Right cardiac atrium (tissue), 5 donors: ENCODE results near the gene NCOR2. TPM values are rescaled to one million over a fixed set of nuclear protein-coding genes. Genes with fewer than 3 reads are reported as not detected.
A peak's percentile ranks its signal among the peaks of the same experiment; 100 is the strongest.

Experiments
- ATAC-seq, 2 donors: fragments of 200-7000 bp; cut with Tn5 transposase; one replicate each; pipeline versions ENCODE4 v1.8.0 to v1.9.1; 2020; ENCODE audit warnings: moderate library complexity in 2 of 2, mild to moderate bottlenecking in 1 of 2
- DNase-seq, 3 donors: peaks; one replicate each; pipeline ENCODE4 v3.0.0-alpha.2; 2020
- H3K27ac ChIP-seq: one replicate; pipeline ENCODE4 v1.5.1; 2013; ENCODE audit warnings: mild to moderate bottlenecking, low read length, control low read depth, moderate library complexity
- H3K27me3 ChIP-seq: one replicate; pipeline ENCODE4 v1.6.1; 2013; ENCODE audit not compliant: control insufficient read depth, insufficient read depth
- H3K4me1 ChIP-seq: one replicate; pipeline ENCODE4 v1.6.1; 2013; ENCODE audit warnings: low read length; ENCODE audit not compliant: control insufficient read depth, insufficient read depth
- H3K4me3 ChIP-seq: one replicate; pipeline ENCODE4 v1.5.1; 2013; ENCODE audit warnings: low read length, control low read depth
- H3K9me3 ChIP-seq: one replicate; pipeline ENCODE4 v1.6.1; 2013; ENCODE audit warnings: low read length; ENCODE audit not compliant: control insufficient read depth
- WGBS: extraction: QIAGEN DNeasy Blood & Tissue Kit; methylation state at CpG from one replicate; pipeline ENCODE4 v1.1.7; 2013; 5-methylcytosine and 5-hydroxymethylcytosine counted together
- intact Hi-C, 4 donors: fragments of 100-400 bp; cut with DNase I; formaldehyde crosslinking; loops; one replicate each; pipeline versions ENCODE4 v1.11.0 to v1.14.0; 2022 to 2023
- polyA plus RNA-seq: library from polyadenylated mRNA; stranded (reverse); fragments of 200-250 nt; gene quantifications from one replicate; pipeline ENCODE4 v1.2.3, GENCODE V29; 2013
- total RNA-seq, 4 donors: library from RNA; stranded (reverse); fragmentation: NEBNext Ultra II Directional; extraction: Animal tissue kit (Norgen Biotek cat#: 25700); gene quantifications; one replicate each; pipeline ENCODE4 v1.2.1, GENCODE V29; 2021
- donor health status: healthy with polysubstance abuse.
- donor health status: DM: no; HTN: yes; CAD: no.
- donor health status: DM: no; HTN: no; CAD: no.
- donor health status: DM: no; HTN: yes; CAD: no; lungs with severe emphysema.
- donor health status: DM: yes; HTN: yes; CAD: no.

Gene NCOR2
- total and polyA plus RNA-seq, 5 donors = 66.4 to 166 (median 140) TPM

GRCh38 chr12:124550123-124551089 is 17.0 kb downstream of the NCOR2 start:
- Histone ChIP-seq H3K4me3 (no peak overlapping the region), H3K4me1 (peaks cover 29% of the 10 kb centered on the region), H3K27me3 (no peaks in the 10 kb centered on the region), H3K9me3 (no peaks in the 10 kb centered on the region), H3K27ac (no peak overlapping the region)
- WGBS = 41% methylated on average over 11 of the region's 11 CpGs
- DNase-seq = peak in 2 of 3 donors; percentile 55 to 58
- intact Hi-C loops = loop anchor here in 1 of 4 donors (10.0 kb wide), 1 partner anchor 166 kb away; no protein-coding TSS in a partner anchor
- peak in 1 of 2 donors; percentile 44 for ATAC-seq

- Histone ChIP-seq H3K4me1 (peaks cover 22% of the 10 kb centered on the region), H3K9me3 (no peaks in the 10 kb centered on the region), H3K4me3 (no peak overlapping the region), H3K27me3 (no peaks in the 10 kb centered on the region), H3K27ac (no peak overlapping the region)
- peak in 1 of 2 donors; percentile 48 for ATAC-seq
- 61% methylated on average over 17 of the region's 17 CpGs for WGBS
- intact Hi-C loops = loop anchor here in 1 of 4 donors (10.0 kb wide), 1 partner anchor 165 kb away; no protein-coding TSS in a partner anchor
- peak in 1 of 3 donors; percentile 46 for DNase-seq
These were observed 17.8 kb downstream of the NCOR2 start for GRCh38 chr12:124549629-124550028.

- no peaks in the 10 kb centered on the region for H3K9me3 ChIP-seq
- peaks cover 19% of the 10 kb centered on the region for H3K4me1 ChIP-seq
- intact Hi-C loops = no loop called here
- 32% methylated on average over 24 of the region's 24 CpGs for WGBS
- no peaks in the 10 kb centered on the region for H3K27me3 ChIP-seq
- no peak overlapping the region for H3K4me3 ChIP-seq
- DNase-seq = peak; percentile 68 to 79 (median 77)
- ATAC-seq = peak; percentile 29 to 54
- no peak overlapping the region for H3K27ac ChIP-seq
These were observed 18.5 kb downstream of the NCOR2 start for GRCh38 chr12:124548854-124549378.

DNA sequence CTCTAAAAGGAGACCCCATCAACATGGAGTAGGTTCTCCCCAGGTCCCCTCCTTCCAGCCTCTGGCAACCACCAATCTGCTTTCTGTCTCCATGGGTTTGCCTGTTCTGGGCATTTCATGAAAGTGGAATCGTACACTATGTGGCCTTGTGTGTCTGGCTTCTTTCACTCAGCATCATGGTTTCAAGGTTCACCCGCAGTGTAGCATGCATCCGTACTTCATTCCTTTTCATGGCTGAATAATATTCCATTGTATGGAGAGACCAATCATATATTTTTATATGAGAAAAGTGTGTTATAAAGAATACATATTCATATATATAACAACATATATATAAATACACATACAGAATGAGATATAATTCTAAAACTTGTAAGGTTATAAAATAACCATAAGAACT is 19.8 kb downstream of the NCOR2 start:
- Histone ChIP-seq H3K27ac (no peak overlapping the region), H3K9me3 (no peaks in the 10 kb centered on the region), H3K4me3 (no peak overlapping the region), H3K27me3 (no peaks in the 10 kb centered on the region), H3K4me1 (peaks cover 28% of the 10 kb centered on the region)
- intact Hi-C loops = no loop called here
- WGBS = 98% methylated on average over 3 of the region's 3 CpGs
- DNase-seq = no peak
- no peak for ATAC-seq

DNA sequence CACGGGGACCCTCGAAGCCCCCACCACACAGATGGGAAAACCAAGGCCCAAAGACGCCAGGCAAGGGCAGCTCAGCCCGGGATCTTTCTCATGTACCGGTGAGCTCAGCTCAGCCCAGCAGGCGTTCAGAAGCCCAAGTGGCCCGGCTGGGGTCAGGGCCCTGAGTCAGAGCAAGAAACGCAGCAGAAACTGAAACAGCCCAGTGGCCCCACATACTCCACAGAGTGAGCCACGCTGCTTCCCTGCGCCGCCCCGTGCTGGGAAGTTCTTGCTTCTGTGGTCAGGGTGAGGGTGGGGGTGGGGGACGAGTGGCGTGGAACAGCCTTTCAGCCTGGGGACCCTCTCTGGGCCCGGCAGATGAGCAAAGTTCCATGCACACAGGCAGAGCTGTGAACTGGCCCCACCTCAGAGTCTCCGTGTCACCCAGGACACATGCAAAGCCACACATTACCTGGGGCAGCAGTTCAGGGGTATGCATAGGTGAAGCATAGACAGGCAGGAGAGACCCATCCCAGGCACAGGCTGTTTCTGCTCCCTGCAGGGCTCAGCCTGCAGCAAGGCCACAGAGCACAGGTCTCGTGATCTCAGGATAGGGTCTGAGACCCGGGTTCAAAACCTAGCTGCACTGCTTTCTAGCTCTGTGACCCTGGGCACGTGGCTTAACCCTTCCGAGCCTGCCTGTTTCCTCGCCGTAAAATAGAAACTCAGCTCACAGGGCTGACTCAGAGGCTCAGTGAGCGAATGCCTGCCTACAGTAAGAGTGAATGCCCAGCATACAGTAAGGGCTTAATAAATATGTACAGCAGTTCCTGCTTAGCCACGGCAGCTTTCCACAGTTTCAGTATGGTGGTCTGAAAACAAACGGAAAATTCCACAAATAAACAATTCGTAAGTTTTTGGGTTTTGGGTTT is 21.6 kb downstream of the NCOR2 start:
- no peak overlapping the region for H3K27ac ChIP-seq

GRCh38 chr12:124544983-124545382 is 22.4 kb downstream of the NCOR2 start:
- WGBS = 81% methylated on average over 8 of the region's 8 CpGs
- Histone ChIP-seq H3K27me3 (no peaks in the 10 kb centered on the region), H3K4me3 (no peak overlapping the region), H3K4me1 (peaks cover 30% of the 10 kb centered on the region), H3K9me3 (no peaks in the 10 kb centered on the region), H3K27ac (no peak overlapping the region)
- no peak for ATAC-seq
- peak in 2 of 3 donors; percentile 52 to 53 for DNase-seq
- intact Hi-C loops = no loop called here

More for the DNA sequence above, 21.6 kb downstream of the NCOR2 start:
- 78% methylated on average over 26 of the region's 26 CpGs for WGBS
- H3K4me3 ChIP-seq = no peak overlapping the region
- DNase-seq (peak in 2 of 3 donors; percentile 59 to 66), ATAC-seq (no peak)
- intact Hi-C loops = no loop called here
- H3K4me1 ChIP-seq = peaks cover 34% of the 10 kb centered on the region
- H3K9me3 ChIP-seq = no peaks in the 10 kb centered on the region
- no peaks in the 10 kb centered on the region for H3K27me3 ChIP-seq

GRCh38 chr12:124544311-124544970 is 23.0 kb downstream of the NCOR2 start:
- intact Hi-C loops = no loop called here
- Histone ChIP-seq H3K27ac (no peak overlapping the region), H3K27me3 (no peaks in the 10 kb centered on the region), H3K9me3 (no peaks in the 10 kb centered on the region), H3K4me3 (no peak overlapping the region), H3K4me1 (peaks cover 26% of the 10 kb centered on the region)
- DNase-seq (peak in 2 of 3 donors; percentile 53 to 64), ATAC-seq (no peak)
- 50% methylated on average over 16 of the region's 16 CpGs for WGBS

- Histone ChIP-seq H3K9me3 (no peaks in the 10 kb centered on the region), H3K27ac (no peak overlapping the region), H3K27me3 (no peaks in the 10 kb centered on the region), H3K4me3 (no peak overlapping the region), H3K4me1 (peaks cover 26% of the 10 kb centered on the region)
- WGBS = 36% methylated on average over 37 of the region's 37 CpGs
- intact Hi-C loops = no loop called here
- ATAC-seq (peak in 1 of 2 donors; percentile 8), DNase-seq (peak in 2 of 3 donors; percentile 39 to 68)
These were observed 23.7 kb downstream of the NCOR2 start for GRCh38 chr12:124543590-124544310.

DNA sequence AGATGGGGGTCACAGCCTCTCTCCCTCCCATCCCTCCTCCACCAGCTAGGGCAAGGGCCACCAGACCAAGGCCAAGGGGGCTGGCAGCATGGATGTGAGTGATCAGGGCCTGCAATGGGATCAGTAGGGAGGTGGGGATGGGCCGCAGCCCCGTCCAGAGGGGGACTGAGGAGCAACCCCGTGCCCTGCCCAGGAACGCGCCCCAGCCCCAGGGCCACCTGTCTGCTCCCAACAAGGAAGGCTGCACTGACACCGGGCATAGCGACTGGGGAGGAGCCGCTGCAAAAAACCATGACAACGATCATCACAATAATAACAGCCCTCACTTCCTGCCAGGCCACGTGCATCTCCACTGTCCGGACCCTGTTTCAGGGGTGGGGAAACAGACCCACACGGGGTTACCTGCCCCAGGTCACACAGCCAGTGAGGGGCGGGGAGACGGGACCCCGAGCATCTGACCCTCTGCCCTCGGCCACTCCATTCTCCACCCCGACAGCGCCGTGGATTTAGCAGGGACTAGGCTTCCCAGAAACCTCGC is 24.3 kb downstream of the NCOR2 start:
- Histone ChIP-seq H3K27me3 (no peaks in the 10 kb centered on the region), H3K4me1 (peaks cover 31% of the 10 kb centered on the region), H3K27ac (no peak overlapping the region), H3K9me3 (no peaks in the 10 kb centered on the region), H3K4me3 (no peak overlapping the region)
- DNase-seq = peak; percentile 34 to 70 (median 67)
- peak; percentile 6 to 60 for ATAC-seq
- intact Hi-C loops = no loop called here
- WGBS = 36% methylated on average over 20 of the region's 20 CpGs
